GM19351 (cell line): ENCODE data around the gene MAP4.
"Not testable (repeated sequence)": the region's sequence is repeated elsewhere in the genome, so short reads cannot be mapped to it uniquely, and the experiment has no call there.

Experiments used
- ATAC-seq: cut with Tn5 transposase; IDR thresholded peaks from one replicate; pipeline ENCODE4 v1.9.1; 2021; ENCODE audit warnings: mild to moderate bottlenecking, moderate library complexity; ENCODE audit not compliant: unreplicated experiment

The MAP4 gene

DNA sequence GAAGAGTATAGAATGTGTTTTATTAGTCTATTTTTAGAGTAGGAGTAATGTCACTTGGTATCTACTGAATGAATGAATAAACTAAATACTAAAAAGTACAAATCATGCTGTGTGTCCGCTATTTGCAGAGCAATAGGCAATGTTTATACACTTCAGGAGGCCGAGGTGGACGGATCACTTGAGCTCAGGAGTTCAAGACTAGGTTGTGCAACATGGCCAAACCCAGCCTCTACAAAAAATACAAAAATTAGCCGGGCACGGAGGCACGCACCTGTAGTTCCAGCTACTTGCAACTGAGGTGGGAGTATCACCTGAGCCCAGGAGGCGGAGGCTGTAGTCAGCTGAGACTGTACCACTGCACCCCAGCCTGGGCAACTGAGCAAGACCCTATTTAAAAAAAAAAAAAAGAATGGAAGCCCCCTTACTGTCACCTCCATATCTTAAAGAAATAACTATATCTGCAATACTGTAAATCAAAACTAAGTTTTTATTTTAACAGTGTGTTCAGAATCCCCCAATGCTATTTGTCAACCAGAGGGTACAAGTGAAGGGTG is 114.9 kb downstream of the MAP4 start:
- no peak for ATAC-seq

DNA sequence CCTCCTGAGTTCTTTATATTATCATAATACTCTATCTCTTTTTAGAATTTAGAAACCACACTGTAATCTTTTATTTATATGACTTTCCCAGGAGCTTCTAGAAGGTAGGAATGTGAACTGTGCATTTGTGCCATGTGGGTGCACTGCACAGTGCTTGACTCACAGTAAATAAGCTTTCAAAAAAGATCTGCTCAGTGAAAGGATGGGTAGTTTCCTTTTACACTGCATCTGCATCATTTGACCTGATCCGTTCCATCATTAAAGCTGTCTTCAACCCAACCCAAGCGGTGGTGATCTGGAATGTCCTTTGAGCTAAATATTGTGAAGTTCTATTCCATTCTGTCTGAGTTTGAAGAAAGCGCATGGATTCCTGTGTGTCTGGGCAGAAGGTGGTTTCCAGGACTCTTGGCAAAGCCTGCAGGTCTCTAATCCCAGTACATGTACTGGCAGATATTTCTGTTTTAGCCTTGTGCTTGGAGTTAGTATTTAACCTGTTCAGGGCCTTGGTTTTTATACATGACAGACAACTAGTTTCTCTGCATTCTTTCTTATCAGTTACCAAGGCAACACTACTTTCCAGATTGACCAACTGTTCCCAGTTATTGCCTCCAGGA is 116.6 kb downstream of the MAP4 start:
- ATAC-seq = no peak

DNA sequence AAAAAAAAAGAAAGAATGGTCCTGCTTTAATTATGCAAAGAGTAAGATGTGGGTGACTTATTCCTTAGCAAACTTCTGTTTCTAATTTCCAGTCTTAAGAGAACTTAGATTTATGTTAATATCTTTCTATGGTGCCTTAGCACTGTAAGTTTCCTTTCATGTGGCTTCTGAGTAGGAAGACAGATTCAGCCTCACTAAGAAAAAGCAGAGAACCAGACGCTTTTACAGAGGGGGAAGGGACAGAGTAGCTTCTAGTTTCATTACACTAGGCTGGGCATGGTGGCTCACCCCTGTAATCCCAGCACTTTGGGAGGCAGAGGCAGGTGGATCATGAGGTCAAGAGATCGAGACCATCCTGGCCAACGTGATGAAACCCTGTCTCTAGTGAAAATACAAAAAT is 118.3 kb downstream of the MAP4 start:
- ATAC-seq = no peak

DNA sequence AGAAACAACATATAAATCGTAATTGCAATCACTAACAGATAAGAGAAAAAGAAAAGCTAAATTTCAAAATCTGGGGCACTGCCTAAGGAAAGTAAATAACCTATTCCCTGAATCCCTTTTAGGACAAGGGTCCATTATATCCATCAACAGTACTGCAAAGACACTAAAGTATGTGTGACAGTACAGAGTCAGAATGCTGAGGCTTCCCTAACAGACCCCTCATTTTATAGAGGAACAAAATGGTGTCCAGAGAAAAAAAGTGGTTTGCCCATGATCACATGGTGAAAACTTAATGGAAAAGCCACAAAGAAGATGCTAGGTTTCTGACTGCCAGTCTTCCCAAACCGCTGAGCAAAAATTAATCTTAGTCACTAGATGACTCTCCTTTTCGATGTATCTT is 119.5 kb downstream of the MAP4 start:
- ATAC-seq = no peak

DNA sequence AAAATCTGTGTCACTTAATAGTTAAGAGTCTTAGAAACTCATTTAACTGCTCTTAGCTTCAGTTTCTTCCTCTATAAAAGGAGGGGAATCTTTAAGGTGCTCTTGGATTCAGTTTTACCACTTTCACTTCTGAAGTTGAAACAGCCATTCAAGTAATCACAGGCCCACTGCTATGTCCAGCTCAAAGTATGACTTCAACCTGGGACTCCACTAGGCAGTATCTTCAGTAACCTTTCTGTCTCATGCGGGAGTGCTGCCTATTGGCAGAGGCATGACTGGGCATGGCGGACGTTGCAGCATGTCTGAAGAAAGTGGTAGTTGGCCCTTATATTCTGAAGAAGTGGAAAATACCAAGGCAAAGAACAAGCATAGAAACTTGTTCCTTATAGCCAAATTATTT is 121.0 kb downstream of the MAP4 start:
- no peak for ATAC-seq

DNA sequence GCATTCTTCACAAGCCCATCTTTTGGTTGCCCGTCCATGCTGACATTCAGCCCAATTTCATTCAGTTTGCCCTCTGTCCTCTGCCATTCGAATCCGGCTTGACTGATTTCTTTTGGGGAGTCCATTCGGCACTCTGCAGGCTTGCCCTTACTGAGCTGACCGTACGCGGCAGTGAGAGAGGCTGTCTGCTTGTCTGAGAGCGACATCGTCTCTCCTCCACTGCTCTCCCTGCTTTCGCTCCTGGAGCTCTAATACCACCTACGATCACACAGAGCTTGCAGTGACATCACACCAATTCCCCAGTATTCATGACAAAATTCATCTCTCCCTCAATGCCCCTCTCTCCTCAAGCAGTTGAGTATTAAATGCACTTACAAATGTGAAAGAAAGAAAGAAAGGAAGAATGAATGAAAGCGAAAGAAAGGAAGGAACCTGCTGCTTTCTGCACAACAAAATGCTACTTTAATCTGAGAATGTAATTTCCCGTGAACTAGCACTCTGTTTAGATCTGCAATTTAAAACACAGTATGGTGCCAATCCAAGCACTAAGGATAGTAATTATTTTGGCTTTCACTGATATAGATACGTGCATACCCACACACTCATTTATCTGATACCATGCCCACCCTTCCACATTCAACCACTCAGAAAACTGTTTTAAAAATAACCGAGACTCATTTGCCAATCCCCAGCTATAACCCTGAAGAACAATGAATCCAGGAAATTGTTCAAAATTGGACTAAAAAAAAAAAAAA is 123.8 kb downstream of the MAP4 start:
- ATAC-seq = no peak

DNA sequence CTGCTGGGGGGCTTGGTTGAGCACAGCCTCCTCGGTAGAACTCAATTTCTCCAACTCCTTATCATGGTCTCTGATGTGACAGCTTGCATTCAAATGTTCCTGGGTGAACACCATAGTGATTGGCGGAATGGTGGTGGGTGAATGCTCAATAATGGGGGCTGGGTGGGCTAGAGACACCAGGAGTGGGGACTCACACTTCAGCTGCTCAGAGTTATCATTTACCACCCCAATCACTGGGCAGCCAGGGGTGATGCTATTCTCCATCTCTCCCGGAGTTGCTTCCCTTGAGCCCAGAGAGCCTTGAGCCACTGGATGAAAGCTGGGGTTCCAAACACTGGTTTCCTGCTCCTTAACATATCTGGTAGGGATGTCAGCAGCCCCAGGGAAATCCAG is 124.6 kb downstream of the MAP4 start:
- no peak for ATAC-seq

DNA sequence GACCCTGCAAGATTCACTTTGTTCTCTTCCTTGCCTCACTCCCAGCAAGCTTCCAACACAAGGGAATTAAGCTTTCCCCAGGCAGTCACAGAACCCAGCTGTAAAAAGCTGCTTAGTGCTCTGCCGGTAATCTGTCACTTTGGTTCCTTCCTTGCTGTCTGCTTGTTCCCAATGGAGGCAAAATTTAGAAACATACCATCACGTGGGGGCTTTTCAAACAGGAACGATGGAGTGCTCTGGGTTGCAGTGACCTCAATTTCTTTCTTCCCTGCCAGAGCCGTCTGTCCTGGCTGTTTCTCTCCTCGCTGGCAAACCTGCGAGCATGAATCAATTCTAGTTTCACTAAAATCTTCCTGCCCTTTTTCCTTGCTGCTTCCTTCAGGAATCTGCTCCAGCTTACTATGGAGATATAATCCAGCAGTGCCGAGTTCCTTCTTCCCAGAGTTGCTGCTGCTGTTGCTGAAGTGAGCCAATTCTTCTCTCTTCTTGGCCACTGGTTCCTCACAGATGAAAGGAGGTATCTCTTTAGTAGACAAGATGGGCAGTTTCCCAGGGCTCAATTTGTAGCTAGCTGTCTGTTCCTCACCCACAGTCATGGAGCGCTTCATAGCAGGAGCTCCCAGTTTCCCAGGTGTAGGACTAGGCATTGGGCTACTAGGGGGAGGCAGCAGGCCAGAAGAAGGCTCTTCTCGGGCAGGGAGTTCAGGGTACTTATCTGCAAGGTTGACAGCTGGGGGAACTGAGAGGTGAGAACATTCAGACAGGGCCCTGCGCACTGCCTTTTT is 125.2 kb downstream of the MAP4 start:
- no peak for ATAC-seq

DNA sequence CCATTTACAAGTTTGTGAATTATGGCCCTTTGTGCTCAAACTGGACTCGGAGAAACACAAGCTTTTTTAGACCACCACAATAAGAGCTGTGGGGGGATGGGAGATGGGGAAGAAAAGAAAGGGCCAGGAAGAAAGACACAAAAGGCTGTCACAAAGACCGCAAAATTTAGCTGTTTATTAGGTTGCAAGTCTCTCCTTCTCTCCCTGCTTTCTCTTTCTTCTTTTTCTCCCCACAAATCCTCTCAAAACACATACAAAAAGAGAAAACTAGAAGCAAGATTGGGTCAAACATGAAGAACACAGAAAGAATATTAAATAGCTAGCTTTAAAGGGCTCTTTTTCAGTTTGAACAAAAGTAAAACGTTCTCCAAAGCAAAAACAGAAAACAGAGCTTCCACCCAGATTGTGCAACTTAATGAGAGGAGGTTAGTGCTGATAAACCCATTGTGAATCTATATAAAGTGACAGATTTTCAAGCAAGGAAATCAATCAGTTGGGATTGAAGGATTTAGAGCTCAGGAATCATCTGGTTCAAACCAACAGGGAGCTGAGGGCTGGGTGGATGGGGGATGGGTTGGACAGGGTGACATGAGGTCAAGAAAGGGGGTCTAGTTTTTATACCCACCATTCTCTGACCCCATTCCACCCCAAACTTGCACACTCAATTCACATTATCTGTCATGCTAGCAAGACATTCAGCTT is 125.9 kb downstream of the MAP4 start:
- ATAC-seq = no peak

DNA sequence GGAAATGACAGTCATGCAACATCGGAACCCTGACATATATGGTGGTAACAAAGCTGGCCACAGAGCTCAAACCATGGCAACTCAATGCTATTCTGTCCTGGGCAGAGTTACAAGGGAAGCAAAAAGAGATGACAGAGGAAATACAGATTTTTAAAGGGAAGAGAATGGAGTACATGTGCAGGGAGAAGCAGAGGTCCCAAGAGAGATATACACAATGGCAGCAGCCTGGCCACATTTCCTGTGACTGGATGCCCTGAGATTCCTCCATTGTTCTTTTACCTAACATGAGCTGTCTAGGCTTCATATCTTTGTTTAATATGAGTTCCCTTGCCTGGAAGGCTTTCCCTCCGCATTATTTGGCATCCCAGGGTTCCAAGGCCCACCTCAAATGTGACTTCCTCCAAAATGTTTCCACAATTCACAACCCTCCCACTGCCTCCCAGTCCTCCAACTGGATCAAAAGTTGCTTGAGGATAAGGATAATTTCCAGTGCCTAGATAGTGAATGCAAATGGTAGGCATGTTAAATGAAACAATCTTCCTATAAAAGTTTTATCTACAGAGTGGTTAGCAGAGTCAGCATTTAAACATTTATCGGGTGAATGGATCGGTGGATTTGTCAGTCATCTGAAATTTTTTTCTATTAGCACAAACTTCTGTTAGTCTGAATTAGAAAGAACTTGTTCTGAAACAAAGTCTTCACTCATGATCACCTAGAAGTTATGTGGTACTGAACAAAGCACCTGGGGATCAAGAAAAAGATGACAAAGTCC is 127.0 kb downstream of the MAP4 start:
- no peak for ATAC-seq

DNA sequence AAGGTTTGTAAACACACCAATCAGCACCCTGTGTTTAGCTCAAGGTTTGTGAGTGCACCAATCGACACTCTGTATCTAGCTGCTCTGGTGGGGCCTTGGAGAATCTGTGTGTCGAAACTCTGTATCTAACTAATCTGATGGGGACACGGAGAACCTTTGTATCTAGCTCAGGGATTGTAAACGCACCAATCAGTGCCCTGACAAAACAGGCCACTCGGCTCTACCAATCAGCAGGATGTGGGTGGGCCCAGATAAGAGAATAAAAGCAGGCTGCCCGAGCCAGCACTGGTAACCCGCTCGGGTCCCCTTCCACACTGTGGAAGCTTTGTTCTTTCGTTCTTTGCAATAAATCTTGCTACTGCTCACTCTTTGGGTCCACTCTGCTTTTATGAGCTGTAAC is 128.2 kb downstream of the MAP4 start:
- not testable (repeated sequence) for ATAC-seq

DNA sequence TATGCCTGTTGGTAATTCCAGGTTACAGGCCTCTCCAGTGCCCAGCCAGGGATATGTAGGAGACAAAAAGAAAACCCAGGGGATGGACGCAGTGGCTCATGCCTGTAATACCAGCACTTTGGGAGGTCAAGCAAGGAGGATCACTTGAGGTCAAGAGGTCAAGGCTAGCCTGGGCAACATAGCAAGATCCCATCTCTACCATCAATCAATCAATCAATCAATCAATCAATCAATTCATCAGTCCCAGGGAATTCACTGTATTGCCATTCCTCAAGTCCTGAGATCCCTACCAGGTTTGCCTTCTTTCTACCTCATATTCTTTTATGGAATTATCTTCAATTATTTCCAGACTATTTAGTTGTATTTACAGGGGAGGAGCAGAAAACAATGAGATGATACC is 131.0 kb downstream of the MAP4 start:
- no peak for ATAC-seq

DNA sequence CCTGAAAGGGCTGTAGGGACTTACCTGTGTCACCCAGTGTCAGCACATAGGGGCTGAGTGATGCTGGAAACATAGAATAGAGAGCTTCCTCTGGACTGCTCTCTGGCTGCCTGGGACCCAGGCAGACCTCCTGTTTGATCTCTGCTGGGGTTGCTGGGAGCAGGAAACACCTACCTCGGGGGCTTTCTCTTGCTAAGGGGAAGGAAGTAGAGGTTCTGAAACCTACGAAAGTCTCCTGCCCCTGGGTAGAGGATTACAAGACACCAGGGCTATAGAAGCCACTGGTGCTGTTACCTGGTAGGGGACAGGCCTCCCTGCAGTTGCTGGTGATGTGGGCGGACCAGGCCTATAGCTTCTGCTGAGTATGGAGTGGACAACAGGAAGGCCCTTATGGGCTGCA is 131.6 kb downstream of the MAP4 start:
- no peak for ATAC-seq

DNA sequence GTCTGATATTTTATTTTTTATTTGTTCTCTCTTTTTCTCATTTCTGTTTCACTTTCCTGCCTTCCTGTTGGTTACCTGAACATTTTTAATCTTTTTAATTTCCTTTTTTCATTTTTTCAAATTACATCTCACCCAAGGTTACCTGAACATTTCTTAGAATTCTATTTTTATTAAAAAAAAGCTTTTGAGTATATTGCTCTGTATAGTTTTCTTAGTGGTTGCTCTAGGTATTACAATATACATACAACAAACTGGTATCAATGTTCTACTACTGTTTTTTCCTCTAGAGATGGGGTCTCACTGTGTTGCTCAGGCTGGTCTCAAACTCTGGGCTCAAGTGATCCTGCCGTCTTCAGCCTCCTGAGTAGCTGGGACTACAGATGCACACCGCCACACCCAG is 133.9 kb downstream of the MAP4 start:
- ATAC-seq = no peak

DNA sequence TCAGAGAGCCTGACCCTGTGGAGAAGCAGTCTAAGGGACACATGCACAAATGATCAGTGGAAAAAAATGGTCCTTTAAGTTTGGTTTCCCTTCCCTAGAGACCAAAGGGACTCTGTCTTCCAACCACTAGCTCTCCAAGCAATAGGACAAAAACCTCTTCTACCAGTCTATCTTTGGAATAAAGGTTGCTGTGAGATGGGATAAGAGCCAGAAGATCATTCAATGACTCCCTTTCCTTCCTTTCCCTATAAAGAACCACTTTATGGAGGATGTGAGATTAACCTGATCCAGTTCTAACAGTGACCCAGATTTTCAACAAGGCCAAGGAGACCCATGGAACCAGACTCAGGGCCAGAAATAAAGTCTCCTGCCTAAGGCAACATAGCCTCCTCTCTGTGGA is 138.5 kb downstream of the MAP4 start:
- no peak for ATAC-seq

DNA sequence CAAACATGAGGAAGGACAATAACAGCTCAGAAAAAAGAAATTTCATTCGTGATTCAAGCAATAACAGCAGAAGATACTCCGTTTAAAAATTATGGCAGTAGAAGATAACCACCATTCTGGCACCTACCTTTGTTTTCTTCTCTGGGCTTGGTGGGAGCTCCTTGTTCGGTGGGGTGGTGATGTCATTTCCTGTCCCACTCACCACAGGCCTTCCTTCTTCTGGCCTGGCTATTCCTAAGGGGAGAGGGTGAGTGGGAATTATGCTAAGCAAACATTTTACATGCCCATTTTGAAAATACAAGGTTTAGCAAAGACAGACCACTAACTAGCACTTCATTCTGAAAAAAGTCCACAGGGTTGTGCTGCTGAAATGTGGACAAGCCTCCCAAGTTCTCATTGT is 138.9 kb downstream of the MAP4 start:
- ATAC-seq = no peak

DNA sequence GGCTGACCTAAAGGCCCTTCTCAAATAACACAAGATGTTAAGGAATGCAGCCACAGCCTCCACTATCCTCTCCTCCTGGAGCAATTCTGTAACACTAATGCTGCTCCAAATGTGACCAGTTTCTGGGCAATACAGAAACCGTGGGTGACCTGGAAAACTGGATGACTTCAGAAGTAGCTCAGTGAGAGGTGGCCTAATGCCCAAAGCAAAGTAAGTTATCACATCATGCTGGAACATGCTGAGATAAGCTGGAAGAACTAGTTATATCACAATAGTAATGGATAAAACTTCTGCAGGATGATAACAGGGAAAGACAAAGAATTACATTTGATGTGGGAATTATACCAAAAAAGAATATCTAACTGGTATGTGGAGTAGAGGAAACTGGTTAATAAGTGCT is 141.3 kb downstream of the MAP4 start:
- no peak for ATAC-seq

DNA sequence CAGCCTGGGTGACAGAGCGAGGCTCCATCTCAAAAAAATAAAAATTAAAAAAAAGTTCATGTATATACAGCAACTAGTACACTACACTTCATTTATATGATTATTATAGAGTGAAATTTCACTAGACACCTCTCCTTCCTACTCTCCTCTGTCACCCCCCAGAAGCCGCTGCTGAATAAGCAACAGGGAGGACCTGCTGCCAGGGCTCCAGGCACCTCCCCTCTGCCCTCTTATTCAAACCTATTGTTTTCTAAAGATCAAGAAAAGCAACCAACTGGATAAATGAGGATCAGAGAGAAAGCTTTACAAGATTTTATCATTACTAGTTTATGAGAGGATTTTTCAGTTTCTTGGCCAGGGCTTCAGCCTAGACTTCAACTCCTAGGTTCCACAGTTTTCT is 141.8 kb downstream of the MAP4 start:
- no peak for ATAC-seq

DNA sequence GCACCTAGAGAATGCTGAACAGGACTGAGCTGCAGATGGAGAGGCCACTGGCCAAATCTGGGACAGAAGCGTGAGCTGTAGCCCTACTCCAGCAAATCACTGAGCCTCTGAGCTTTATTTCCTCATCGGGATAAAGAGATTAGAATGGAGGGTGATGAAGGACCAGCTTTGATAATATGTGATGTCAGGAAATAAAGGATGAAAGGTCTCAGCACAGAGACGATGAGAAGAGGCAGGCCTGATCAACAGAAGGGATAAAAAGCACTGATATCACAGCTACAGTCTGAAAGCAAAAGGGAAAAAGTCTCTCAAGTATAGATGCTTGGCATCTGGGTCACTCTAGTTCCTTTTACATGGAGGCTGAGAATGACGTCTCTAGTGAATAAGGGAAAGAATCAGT is 143.3 kb downstream of the MAP4 start:
- ATAC-seq = no peak

DNA sequence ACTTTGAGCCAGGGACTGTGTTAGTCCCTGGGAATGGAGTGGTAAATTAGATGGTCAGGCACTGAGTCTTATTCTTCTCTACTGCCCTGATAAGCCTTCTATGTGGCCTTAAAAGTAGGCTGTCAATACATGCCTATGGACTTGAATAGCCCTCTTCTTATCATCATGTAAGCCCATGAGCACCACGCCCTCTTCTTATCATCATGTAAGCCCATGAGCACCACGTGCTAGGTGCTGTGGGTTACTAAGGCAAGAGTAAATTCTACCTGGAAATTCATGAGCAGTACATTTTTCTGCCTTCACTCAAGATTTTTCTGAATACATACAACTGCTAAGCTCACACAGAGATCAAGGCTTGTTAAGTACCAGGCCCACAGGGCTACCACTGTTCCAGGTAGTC is 144.8 kb downstream of the MAP4 start:
- ATAC-seq = no peak
